GM21786 (cell line): Measurements from ENCODE around the gene CARD9.
"Not testable (repeated sequence)": the region's sequence is repeated elsewhere in the genome, so short reads cannot be mapped to it uniquely, and the experiment has no call there.

ENCODE experiments used
- ATAC-seq: cut with Tn5 transposase; IDR thresholded peaks from one replicate; pipeline ENCODE4 v1.9.1; 2021; ENCODE audit not compliant: unreplicated experiment

The CARD9 gene

DNA sequence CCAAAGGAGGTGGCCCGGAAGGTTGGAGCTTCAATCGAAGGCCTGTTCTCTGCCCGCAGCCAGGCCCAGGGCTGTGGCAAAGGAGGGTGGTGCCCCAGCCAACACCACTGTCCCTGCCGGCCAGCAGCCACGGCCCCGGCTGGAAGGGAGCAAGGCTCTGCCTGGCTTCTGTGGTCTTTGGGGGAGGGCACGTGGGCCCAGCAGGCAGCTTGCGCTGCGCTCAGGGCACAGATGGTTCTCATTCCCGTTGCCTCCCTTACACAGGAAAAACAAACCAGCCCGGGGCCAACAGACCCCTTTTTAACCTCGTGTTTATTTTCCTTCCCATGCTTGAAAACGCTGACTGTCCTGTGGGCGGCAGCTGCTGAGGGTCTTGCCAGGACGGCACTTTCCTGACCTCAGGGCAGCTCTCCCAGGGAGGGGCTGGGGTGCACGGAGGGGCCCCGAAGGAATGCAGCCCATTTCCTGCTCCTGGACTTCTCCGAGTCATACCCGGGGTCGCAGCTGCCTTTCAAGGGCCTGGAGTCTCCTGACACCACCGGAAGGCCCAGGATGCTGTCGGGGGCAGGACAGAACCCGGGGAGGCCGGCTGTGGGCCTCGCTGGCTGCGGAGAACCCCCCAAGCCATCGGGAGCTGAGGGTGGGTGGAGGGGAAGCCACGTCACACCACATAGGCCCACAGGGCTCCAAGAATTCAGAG is 47.3 kb downstream of the CARD9 start:
- no peak for ATAC-seq

DNA sequence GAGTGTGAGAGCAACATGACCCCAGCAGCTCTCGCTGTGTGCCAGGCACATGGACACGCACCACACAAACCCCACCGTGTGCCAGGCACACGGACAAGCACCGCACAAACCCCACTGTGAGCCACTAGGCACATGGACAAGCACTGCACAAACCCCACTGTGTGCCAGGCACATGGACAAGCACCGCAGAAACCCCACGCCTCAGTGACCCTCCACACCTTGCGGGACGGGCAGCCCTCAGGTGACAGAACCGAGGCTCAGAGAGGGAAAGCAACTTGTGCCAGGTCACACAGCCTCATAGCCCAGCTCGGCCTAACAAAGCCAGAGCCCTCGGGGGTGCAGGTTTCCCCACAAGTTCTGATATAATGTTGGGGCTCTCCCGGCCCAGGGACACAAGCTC is 48.1 kb downstream of the CARD9 start:
- ATAC-seq: no peak

DNA sequence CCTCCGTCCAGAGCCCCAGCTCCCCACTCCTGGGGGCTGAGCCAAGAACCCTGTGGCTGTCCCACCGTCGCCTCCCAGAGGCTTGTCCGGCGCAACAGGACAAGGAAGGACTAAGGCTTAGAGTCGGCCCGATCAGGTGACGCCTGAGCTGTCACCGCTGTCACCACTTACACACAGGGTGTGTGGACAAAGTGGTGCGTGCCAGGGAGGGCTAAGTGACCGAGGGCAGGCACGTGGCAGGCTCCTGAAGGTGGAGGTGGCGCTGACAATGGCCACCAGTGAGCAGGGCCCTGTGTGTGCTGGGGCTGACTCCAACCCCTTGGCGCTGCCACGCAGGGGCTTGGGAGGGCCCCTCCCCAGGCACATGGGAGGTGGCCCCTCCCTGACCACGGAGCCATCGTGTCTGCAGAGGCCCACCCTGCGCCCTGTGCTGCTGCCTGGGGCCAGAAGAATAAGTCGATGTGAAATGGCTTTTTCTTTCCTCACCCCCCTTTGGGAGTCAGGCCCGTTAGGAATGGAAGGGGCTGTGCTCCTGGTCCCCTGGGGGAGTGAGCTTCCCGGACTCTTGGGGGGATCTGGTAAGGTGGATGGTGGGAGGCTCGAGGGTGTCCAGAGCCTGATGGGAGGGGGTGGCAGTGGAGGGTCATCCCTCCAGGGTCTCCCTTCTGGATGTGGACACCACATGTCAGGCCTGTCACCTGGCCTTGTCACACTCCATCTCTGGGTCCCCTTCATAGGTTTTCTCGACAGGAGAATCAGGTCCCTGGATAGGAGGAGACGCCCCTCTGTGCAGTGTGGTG is 48.8 kb downstream of the CARD9 start:
- ATAC-seq: no peak

DNA sequence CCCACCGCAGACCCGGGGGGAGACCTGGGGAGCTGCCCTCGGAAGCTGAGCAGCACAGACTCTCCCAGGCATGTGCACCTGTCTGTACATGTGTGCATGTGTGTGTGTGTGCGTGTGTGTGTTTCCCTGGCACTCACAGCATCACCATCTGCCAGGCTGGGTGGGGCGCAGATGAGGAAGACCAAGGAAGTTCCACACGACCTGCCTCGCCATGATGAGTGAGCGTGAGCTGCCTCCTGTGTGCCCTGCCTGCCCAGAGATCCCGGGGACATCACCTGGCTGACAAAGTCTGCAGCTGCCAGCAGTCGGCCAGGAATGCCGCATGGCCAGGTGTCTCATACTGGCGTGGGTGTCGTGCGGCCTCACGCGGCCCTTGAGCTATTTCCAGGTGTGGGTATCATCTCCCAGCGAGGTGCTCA is 50.1 kb downstream of the CARD9 start:
- no peak for ATAC-seq

DNA sequence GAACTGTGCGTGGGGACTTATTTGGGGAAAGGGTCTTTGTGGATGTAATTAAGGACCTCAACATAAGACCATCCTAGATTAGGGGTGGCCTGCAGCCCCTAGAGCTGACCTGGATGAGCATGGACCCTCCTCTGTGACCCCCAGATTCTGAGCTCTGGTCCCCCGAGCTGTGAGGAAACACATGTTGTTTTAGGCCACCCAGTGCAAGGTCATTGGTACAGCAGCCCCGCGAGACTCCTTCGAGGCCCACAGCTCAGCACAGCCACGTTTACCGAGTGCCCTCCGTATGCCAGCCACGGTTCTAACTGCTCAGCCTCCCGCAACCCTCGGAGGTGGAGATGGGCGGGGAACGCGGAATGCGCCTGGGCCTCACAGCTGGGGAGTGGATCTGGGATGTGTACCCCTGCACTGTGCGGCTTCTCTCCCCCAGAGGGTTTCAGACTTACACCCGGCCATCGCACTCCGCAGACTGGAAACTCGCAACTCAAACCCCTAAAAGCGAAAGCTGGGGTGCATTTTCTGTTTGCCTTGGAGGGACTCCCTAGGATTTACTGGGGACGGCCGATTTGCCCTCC is 50.6 kb downstream of the CARD9 start:
- no peak for ATAC-seq

DNA sequence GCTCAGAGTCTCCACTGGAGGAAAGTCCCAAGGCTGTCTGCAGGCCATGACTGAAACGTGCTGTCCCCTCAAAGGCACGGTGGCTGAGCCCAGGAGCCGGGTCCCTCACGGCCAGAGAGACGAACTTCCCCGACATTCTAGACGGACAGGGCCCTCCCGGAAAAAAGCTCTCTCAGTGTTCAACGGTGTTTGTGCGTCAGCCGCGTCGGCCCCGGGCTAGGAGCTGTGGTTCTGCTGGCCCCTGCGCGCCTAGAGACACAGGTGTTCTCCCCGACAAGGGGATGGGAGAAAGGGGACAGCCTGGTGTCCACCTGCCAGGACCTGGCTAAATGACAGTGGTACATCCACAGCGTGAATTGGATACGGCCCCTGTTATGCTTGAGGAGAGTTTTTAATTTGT is 51.9 kb downstream of the CARD9 start:
- ATAC-seq: no peak

DNA sequence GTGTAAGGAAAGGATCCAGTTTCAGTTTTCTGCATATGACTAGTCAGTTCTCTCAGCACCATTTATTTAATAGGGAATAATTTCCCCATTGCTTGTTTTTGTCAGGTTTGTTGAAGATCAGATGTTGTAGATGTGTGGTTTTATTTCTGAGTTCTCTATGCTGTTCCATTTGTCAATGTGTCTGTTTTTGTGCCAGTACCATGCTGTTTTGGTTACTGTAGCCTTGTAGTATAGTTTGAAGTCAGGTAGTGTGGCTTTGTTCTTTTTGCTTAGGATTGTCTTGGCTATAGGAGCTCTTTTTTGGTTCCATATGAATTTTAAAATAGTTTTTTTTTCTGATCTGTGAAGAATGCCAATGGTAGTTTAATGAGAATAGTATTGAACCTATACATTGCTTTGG is 52.5 kb downstream of the CARD9 start:
- ATAC-seq: not testable (repeated sequence)

DNA sequence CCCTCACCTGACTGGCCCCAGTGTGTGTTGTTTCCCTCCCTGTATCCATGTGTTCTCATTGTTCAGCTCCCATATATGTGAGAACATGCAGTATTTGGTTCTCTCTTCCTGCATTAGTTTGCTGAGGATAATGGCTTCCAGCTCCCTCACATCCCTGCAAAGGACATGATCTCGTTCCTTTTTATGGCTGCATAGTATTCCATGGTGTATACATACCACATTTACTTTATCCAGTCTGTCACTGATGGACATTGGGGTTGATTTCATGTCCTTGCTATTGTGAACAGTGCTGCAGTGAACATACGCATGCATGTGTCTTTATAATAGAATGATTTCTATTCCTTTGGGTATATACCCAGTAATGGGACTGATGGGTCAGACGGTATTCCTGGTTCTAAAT is 53.5 kb downstream of the CARD9 start:
- ATAC-seq: not testable (repeated sequence)

DNA sequence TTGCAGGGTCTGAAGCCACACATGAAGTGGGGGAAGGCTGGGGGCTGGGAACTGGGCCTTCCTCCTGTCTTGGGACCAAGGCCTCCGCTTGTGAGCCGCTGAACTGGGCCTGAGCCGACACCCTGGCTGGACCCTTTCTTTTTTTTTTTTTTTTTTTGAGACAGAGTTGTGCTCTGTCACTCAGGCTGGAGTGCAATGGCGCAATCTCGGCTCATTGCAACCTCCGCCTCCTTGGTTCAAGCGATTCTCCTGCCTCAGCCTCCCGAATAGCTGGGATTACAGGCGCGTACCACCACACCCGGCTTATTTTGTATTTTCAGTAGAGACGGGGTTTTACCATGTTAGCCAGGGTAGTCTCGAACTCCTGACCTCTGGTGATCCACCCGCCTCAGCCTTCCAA is 54.2 kb downstream of the CARD9 start:
- not testable (repeated sequence) for ATAC-seq

DNA sequence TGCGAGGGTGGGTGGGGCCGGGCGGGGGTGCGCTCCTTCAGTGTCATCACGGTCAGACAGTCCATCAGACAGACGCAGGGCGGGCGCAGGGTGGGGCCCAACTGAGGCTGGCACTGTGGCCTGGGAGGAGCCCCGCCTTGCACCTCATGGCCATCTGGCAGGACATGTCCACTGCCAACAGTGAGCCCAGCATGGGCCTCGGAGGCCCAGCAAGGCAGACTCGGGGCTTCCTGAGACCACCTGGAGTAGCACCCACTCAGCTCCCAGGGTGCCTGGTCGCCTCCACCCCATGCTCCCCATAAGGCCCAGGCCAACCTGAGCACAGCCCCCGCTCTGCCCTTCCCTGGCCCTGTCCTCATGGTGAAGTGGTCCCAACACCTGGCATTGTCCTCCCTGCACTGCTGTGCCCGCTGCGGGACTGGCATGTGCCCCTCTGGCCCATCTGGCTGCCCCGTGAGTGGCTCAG is 54.7 kb downstream of the CARD9 start:
- no peak for ATAC-seq

DNA sequence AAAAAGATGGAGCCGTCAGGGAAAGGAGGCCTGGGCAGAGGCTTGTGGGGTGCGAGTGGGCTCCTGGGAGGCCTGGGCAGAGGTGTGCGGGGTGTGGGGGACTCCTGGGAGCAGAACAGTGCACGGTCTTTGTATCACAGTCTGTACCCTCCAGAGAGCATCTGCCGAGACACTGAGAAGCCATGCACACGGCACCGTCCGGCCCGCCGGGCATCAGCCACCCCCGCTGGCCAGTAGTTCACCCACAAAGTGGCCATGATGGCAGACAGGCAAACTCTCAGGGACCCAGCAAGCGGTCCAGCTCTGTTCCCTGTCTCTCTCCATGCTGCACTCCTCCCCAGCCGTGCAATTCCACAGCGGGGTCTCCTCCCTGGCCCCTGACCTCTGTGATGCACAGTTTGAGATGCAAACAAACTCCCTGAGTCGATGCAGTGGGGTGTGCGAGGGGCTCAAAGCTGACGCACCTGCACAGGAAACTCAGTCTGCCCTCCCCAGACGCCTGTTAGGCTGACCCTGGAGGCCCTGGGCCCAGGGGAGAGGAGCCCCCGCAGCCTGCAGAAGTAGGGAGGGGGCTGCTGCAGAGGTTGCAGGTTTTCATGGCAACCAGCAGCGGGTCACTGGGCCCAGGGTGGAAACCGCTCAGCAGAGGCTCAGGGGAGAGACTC is 55.2 kb downstream of the CARD9 start:
- ATAC-seq: no peak

DNA sequence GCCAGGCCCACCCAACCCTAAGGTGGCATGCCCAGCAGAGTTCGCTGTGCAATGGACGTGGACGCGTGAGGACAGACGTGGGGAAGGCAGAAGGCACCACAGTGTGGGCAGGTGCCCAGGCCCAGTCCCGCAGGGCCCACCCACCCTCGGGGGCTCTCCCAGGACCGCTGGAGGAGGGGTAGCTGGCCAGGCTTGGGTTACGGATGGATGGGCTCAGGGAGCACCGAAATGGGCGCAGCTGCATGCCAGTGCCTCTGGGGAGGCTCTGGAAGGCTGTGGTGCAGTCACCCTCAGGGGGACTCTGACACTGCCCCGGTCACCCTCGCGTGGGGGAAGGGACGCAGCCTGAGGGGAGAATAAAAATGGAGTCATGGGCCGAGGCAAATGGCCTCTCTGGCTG is 55.8 kb downstream of the CARD9 start:
- no peak for ATAC-seq

DNA sequence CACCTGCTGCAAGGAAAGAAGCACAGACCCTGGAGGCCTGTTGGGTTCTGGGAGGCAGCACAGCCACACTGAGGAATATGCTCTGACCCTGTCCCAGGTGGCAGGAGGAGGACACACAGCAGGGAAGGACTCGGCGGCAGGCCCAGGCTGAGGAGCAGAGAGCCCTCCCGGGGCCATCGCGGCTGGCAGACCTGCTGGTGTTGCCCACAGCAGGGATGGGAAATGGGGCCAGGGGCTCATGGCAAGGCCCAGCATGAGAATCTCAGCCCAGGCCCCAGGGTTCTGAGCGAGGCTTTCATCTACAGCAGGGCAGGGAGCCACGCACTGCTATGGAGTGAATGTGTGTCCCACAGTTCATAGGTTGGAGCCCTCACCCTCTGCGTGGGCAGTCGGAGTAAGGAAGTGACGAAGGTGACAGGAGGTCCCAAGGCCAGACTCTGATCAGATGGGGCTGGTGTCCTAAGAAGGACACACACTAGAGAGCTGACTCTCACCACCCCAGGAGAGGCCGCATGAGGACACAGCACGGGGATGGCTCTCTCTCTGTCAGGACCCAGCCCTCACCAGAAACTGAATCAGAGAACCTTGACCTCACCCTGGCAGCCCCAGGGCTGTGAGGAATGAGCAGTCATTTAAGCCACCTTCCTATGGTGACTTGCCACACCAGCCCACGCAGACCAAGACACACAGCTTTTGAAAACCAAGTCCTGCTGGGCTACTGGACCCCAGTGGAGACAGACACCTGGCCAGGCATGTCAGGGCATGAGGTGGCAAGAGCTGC is 56.4 kb downstream of the CARD9 start:
- ATAC-seq: no peak

DNA sequence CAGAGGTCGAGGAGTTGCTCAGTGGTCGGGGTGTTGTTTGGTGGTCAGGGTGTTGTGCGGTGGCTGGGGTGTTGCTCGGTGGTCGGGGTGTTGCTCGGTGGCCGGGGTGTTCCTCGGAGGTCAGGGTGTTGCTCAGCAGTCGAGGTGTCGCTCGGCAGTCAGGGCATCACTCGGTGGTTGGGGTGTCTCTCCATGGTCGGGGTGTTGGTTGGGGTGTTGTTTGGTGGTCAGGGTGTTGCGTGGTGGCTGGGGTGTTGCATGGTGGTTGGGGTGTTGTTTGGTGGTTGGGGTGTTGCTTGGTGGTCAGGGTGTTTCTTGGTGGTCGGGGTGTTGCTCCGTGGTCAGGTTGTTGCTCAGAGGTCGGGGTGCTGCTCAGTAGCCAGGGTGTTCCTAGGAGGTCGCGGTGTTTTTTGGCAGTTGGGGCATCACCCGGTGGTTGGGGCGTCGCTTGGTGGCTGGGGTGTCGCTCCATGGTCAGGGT is 57.2 kb downstream of the CARD9 start:
- ATAC-seq: no peak

DNA sequence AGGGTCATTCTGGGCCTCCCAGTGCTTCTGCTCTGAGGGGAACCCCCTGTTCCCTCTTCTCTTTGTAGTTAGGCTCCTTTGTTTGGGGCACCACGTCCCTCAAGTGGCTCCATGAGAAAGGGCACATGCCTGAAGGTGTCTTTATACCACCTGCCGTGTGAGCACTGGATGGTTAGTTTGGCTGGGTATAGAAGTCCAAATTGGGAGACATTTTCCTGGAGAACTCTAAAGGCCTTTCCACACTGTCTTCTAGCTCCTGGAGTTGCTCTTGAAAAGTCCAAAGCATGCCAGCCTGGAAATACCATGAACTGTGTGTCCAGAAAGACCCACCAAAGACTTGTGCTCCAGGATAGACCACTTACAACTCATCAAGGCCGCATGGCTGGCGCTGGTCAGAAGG is 58.5 kb downstream of the CARD9 start:
- ATAC-seq: no peak

DNA sequence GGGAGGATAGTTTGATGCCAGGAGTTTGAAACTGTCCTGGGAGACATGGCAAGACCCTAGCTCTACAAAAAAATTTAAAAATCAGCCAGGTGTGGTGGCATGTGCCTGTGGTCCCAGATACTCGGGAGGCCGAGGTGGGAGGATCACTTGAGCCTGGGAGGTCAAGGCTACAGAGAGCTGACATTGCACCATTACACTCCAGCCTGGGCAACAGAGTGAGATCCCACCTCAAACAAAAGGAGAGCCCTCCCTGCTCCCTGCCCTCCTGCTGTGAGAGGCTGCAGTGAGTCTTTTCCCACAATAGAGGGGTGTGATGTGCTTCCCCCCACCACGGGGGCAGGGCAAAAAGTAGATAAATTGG is 59.4 kb downstream of the CARD9 start:
- ATAC-seq: no peak
